HG02623 (cell line): Measurements from ENCODE around the gene RAVER2.

ENCODE experiments used
- ATAC-seq: cut with Tn5 transposase; IDR thresholded peaks from one replicate; pipeline ENCODE4 v1.9.1; 2021; ENCODE audit warnings: moderate library complexity; ENCODE audit not compliant: unreplicated experiment

The RAVER2 gene

DNA sequence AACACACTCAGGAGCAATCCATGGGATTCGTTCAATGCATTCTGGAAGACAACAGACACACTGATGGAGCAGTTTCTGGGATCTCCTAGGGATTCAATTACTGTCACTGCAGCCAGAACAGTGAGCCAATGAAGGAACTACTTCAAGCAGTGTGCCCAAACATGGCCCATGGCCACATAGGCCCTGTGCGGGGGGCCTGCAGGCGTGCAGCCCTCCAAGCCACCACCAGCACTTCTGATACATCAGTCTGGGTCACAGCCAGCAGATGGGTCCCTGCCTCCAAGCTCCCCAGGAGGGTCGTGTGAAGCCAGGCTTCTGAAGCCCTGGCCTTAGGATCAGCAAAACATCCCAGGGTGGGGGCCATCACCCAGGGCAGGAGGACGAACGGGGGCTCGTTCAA lies 99.3 kb downstream of the RAVER2 start:
- ATAC-seq, result no peak

- ATAC-seq, result no peak
These were observed 99.7 kb downstream of the RAVER2 start for GRCh38 chr1:64844609-64845008.

GRCh38 chr1:64845831-64846425 lies 101.1 kb downstream of the RAVER2 start:
- no peak for ATAC-seq

DNA sequence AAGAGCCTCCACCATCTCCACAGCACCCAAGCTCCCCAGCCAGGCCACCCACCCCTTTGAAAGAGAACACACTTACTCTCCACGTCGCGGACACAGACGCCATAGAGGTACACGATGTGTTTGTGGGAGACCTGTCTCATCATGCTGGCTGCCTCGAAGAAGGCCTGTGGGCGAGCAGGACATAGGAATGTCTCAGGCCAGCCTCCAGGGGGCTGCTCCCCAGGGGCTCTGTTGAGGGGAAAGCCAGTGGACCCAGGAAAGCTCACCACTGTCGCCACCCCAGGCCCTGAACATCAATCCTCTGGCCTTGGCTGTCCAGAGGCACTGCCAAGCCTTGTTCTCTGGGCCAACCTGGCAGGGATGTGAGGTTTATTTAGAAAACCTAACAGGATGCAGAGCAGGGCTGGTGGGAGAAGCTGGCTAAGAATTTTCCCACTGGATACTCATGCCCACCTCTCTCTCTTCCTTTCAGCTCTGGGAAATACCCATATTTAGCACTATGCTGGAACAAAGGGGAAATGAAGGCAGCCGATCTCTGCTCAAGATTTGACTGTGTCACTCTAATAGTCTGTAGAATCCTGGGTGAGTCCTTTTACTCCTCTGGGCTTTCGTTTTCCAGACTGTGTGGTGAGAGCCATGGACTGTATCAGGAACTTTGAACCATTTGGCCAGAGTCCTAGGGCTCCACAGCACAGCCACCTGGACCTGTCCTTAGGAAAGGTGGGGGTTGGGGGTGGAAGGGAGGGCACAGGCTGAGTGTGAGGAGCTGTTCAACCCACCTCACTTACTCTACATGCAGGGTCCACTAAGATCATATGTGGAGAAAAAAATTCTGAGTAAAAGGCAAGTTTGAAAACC lies 101.9 kb downstream of the RAVER2 start:
- no peak for ATAC-seq

- ATAC-seq, result no peak
These were observed 102.8 kb downstream of the RAVER2 start for GRCh38 chr1:64847666-64848065.

DNA sequence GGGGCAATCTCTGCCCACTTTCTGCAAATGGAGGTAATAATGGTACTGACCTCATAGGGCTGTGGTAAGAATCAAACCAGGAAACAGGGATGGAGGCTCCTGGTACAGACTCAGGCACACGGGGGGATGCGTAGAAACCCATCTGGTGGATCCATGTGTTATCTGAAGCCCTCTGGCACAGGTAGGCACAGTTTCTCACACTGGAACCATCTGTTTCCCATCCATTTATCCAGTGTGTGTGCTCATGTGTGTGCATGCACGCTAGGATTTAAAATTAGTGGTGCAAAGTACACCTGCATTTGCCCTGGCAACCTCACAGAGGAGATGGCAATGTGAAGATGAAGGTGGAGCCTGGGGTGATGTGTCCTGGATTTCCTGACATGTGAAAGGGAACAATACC lies 103.3 kb downstream of the RAVER2 start:
- no peak for ATAC-seq

DNA sequence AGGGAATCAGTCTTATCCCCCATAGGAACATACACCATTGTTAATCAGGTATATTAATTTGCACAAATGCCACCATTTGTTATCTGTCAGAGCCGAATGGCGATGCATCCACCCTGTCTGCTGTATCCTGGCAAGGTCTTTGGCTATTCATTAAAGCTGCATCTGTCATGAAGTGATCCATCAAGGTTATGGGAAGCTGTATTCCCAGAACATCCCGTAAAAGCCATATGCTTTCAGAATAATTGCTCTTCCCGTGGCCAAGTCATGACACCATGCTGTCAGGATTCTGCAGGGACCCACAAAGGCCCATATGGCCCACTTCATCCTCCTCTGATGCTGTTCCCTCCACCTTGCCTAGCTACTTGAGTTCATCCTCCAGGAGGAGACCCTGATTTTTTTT lies 103.9 kb downstream of the RAVER2 start:
- ATAC-seq, result no peak

GRCh38 chr1:64849942-64850341 lies 105.1 kb downstream of the RAVER2 start:
- ATAC-seq, result no peak

DNA sequence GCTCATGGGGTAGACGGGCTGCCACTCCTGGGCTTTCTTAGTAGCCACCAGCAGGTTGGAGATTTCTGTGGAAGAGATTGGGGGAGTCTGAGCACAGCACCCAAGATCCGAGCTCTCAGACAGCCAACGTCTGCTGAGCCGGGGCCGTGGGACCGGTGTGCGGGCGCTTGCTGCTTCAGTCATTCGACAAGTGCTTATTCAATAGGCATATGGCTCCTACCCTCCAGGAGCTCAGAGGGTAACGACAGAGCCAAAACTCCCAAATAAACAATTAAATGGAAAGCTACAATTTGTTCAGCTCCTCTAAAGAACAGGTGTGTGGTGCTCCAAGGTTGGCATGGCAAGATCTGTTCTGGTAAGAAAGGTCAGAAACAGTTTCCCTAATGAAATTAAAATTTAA lies 106.0 kb downstream of the RAVER2 start:
- no peak for ATAC-seq

DNA sequence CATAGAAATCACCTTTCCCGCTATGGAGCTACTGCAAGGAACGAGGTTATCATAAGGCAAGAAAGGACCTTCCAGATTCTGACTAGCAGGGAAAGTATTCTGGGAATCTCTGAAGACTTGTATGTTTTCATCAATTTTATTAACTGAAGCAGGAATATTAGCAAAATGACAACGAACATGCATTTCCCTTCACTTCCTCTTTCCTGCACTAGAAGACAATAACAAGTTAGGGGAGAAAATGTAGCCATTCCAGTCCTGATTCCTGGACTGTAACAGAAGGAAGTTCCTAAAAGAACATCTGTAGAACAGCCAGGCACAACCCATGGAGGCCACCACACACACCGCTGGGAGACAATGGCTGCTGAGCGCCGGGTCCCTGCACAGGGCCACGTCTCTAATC lies 106.8 kb downstream of the RAVER2 start:
- ATAC-seq, result no peak

DNA sequence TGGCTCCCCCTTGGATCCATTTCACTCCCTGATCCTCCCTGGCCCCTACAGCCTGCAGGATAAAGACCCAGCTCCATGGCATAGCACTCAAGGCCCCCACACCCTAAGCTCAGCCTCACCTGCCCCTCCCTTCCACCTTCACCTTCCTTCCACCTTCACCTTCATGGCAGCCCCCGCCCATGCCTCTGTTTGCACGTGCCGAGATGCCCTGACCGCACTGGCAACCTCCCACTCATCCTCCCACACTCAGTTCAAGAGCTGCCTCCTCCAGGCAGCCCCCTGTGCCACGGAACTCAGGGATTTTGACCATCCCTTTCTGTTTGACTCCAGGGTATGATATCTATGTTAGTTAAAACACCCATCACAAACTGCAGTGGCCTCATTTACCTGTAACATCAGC lies 109.8 kb downstream of the RAVER2 start:
- ATAC-seq, result no peak

GRCh38 chr1:64855557-64855956 lies 110.7 kb downstream of the RAVER2 start:
- no peak for ATAC-seq

GRCh38 chr1:64856553-64856952 lies 111.7 kb downstream of the RAVER2 start:
- ATAC-seq, result no peak

- ATAC-seq, result no peak
These were observed 112.5 kb downstream of the RAVER2 start for GRCh38 chr1:64857347-64857746.

- no peak for ATAC-seq
These were observed 116.7 kb downstream of the RAVER2 start for GRCh38 chr1:64861611-64862010.

- peak; percentile 99 for ATAC-seq
These were observed 119.4 kb downstream of the RAVER2 start for GRCh38 chr1:64864018-64864940.

- no peak for ATAC-seq
These were observed 120.4 kb downstream of the RAVER2 start for GRCh38 chr1:64865105-64865757.

- no peak for ATAC-seq
These were observed 121.8 kb downstream of the RAVER2 start for GRCh38 chr1:64866689-64867088.

DNA sequence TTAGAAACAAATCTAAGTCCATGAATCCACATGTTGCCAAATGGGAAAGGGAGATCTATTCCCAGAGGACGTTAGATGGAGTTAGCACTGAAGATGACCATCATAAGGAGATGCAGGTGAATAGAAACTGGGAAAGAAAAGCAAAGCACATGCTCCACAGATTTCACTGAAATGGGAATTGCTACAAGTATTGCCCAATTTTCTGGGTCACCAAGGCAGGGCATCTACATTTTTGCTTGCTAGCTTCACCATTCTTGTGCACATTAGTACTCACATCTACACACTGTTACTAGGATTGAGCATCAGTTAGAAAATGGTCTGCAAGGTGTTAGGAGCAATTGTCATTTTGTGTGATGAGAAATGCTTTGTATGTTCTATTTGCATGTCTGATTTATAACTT lies 122.4 kb downstream of the RAVER2 start:
- ATAC-seq, result no peak

DNA sequence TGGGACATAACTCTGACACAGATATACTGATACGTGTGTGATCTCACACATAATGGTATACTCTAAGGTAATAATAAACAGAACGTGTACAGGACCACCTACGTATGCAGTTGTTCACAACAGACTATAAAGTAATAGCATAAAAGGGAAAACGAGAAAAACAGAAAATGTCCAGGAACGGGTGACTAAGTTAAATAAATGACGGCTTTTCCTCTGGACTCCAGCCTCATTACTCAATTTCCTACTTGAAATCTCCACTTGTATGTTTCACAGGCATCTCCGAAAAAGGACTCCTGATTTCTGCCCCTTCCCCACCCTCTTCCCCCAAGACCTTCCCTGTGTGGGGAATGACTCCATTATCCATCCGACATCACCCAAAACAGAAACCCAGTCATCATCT lies 126.4 kb downstream of the RAVER2 start:
- ATAC-seq, result no peak

- ATAC-seq, result no peak
These were observed 127.2 kb downstream of the RAVER2 start for GRCh38 chr1:64872067-64872466.
